HL-60/S4 (cell line): Measurements from ENCODE around the gene HOXA4.

Source experiments
- in situ Hi-C: fragments of 300-500 bp; cut with MboI; formaldehyde crosslinking; loops from 2 replicates; pipeline ENCODE4 v1.14.3; 2022; ENCODE audit warnings: low sequenced_read_pairs

The HOXA4 gene

DNA sequence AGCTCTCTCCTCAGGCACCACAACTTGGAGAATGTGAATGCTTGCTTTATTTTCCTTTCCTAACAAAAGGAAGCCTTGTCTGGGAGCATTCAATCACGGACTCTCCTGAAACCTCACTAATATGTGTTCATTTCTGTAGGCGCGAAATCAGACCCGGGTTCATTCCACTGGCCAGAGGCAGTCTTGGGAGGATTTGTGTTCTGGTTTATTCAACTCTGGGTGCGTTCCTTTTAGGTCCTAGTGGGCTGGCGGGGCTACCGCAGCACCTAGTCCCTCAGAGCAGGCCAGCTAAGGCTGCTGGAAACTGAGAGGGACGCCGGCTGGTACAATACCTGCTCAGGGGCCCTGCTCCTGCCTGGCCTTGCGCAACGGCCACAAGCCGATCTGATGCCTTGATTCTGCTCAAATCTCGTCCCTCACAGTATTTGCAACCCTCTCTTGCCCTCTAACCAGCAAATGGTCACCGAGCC is 7.5 kb downstream of the HOXA4 start:
- in situ Hi-C loops: no loop called here

DNA sequence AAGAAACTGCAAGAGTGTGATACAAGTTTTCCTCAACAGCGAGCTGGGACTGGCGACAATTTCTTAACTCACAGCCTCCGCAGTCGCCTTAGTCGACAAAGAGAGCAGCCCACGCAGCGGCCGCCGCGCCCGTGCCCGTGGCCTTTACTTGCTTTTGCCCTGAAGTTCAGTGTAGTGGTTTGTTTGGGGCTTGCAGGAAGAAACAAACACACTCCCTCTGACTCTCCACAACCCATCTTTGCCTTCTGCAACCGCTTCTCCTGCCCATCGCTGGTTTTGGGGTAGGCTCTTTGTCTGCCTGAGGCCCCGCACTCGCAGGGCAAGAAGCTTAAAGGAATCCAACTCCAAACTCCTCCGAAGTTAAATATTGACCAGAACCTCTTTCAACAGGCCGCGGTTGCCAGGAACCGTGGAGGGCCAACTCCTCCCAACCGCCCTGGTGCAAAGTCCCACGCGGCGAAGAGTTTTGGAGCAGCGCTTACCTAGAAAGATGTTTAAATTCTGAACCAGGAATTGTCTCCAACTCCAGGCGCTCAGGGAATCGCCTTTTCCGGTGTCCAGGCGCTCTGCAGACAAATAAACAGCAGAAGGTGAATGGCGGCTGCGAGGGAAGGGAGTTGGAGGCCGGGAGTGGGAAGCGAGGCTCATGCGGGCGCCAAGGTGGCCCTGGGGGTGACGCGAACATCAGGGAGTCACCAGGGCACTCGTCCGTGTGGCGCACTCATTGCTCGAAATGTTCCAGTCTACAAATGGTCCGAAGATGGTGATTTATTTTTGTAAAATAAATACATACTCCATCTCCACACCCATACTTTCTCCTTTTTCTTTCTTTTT is 8.3 kb downstream of the HOXA4 start:
- in situ Hi-C loops: no loop called here

DNA sequence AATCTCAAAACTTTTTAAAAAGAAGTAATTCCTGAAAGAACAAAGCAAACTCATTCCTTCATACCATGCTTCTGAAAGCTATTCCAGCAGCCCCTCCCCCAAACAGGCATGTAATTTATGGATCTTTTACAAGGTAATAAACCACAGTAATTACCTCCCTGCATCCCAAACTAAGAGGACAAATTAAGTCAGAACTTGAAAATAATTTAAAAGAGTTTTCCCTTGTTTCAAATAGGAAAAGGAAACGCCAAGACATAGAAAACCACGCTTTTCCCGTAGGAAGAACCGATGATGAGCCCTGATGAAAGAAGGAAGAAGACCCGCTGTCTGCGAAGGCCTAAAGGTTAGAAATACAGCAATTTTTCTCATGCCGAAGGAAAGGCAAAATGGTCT is 8.9 kb downstream of the HOXA4 start:
- in situ Hi-C loops: no loop called here

DNA sequence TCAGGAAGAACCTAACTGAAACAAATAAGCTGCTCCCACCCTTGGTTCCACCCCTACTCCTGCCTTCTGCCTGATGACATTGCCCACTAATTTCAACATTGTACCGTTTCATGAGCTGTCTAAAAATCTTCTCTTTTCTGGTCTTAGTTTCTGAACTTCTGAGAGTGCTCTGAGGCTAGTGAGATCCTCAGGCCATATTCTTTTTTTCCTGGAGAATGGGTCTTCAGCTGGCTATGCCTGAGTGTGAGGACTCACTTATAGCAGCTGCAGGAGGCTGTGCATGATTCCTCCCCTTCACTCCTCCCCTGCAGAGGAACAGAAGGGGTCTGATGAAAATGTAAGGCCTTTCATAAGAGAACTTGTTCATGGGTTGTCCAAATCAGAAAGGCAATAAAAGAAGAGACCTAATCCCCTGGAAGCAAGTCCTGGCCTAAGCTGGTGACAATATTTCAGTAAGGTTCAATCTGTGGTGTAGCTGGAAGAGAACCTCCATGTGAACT is 11.1 kb downstream of the HOXA4 start:
- in situ Hi-C loops: no loop called here

DNA sequence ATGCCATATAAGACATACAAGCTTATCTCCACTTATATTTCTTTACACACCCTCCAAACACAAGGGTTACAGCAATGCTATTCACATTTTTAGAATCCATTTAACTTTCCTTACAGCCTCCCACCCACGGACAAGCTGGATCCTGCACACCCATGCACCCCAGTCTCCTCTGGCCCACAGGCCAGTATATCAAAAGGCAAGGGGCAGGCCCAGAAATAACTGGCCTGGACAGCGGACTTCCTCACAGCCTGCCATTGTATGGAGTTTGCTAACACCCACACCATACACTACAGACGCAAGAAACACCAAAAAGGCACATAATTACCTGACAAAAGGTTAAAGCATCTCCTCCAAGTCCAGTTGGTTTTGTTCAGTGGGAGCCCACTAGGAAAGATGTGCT is 12.0 kb downstream of the HOXA4 start:
- in situ Hi-C loops: no loop called here

DNA sequence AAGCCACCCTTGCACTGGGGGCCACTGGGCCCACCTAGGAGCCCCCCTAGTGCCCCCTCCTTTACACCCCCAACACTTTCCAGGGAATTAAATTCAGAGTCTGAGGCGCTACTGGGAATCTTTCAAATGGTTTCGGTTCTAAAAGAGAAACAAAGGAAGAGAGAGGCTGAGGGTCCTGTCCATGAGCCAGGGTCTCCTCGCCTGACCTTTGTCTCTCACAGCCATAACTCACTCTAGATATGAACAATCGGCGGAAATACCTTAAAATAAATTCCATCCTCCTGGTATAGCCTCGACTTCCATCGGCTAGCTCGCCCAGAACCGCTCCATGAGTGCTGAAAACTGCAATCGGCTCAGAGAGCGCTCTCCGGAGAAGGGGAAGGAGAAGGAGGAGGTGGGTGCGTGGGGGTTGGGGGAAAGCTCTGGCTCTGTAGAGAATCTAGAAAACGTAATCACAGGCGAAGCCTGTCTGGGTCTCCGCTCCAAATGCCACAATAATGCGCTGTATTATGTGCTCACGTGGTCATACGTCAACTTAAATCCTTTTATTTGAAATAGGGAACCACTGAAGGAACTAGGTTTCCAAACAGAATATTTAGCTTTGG is 12.6 kb downstream of the HOXA4 start:
- in situ Hi-C loops: no loop called here

DNA sequence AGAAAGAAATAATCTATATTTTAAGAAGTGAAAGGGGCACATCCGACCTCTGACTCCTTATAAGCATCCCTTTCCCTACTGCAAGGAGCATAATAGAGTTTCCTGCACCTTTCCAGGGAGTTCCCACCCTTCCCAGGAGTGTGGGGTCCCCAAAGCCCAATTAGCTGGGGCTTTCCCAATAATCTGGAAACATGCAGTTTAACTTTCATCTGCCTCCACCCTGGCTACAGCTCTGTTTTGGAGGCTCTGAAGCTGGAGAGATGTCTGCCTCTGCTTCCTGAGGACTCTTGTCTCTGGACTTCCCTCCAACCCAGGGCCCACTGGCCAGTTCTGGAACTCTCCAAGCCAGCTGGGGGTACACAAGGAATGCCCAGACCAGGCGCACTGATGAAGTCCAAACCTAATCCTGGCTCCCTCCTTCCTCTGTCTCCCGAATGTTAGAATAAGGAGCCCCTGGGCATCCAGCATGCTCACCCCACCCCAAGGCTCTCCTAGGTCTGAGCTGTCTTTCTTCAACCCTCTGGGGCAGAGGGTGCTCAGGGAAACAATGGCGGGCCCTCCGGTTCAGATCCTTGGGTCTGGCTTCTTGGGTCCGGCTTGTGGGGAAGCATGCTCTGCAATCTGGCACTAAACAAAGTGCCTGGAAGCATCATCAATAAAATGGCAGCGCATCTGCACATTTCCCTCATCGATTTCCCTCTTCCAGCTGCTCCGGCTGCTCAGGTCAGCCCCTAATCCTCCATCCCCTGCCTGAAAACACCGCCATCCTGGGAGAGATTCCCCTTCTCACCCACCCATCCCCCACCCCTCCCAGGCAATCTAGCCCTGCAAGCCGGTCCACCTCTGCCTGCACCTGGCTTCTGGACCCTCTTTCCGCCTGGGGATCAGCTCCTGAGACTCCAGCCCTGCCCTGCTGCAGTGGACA is 13.3 kb downstream of the HOXA4 start:
- in situ Hi-C loops: no loop called here

DNA sequence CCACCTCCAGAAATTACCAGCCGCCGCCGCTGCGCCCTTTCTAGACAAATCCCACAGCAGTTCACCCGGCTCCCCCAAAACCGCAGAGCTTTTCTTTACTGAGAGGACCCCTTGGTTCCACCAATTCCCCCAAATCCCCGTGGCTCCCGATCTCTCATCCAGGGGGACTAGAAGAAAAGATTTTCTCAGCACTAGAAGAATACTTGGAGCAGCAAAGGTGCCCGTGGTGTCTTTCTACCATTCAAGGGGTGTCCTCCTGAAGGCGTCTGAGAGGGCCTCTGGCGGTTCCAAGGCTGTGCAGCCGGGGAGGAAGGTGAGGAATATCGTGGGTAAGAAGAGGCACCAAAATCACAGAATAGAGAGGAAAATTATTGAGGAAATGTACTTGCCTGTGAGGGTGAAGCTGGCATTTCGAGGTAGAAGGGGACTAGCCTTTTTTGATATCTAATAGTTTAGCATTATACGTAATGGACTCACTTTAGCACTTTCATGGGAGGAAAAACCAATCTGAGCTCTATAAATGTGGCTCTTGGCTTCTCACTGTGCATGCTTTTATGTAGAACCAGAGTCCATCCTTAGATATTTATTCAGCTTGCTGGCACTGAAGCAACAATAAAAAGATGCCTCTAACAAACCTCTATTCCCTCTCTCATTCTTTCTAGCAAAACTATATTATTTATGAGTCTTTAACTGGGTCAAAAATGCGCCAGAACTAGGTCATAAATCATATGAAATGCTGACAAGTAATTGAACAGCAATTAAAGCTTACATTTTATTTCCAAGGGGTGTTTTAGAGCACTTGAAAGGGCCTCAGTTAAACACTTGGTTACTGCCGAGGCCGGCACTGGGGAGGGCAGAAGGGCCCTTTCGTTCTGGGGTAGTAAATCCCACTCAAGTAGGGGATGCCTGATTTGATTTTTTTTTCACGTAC is 14.3 kb downstream of the HOXA4 start:
- in situ Hi-C loops: no loop called here

DNA sequence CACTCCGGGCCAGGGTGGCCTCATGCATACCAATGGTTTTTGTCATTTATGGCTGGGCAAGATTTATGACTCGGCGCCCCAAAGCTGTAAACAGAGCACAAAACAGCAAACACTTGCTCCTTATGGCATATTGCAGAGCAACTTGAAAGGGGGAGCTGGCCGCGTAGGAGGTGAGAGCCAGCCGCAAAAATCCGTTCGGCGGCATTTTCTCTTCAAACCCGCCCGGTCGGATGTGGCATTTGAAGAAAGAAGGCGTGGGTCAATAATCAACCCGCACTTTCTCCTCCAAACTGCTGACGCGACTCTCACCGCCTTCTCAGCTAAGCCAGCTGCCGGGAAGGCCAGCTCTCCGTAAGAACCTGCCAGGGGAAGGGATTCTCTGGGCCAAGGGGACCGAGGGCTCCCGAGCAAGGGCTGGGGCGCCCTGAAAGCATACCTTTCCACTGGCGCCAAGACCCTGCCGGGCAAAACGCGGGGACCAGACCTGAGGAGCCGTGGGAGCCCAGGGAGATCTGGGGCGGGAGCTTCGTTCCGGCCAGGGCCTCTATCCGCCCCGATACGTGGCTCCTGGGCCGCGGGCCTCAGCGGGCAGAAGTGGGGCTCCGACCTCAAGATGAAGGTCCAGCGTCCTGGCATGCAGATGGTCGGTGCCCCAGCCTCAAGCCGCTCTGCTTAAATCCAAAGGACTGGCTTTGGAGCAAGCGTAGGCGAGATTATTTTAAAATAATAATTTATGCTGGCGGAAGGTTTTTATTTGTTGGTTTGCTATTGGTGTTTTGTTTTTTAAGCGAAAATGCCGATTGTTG is 15.1 kb downstream of the HOXA4 start:
- in situ Hi-C loops: no loop called here

DNA sequence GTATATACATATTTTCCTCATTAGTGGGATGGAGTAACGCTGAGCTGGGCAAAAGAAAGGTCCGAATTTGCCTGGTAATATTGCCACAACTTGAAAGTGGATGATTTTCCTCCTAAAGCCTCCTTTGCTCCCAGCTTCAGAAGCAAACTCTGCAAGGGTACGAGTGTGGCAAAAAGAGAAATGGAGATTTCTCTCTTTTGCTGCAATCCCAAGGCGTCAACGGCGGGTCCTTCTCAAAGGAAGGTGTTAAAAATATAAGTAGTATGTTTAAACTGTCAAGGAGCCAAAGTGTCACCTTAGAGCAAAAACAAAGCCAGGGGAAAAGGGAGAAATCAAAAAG is 15.7 kb downstream of the HOXA4 start:
- in situ Hi-C loops: no loop called here

DNA sequence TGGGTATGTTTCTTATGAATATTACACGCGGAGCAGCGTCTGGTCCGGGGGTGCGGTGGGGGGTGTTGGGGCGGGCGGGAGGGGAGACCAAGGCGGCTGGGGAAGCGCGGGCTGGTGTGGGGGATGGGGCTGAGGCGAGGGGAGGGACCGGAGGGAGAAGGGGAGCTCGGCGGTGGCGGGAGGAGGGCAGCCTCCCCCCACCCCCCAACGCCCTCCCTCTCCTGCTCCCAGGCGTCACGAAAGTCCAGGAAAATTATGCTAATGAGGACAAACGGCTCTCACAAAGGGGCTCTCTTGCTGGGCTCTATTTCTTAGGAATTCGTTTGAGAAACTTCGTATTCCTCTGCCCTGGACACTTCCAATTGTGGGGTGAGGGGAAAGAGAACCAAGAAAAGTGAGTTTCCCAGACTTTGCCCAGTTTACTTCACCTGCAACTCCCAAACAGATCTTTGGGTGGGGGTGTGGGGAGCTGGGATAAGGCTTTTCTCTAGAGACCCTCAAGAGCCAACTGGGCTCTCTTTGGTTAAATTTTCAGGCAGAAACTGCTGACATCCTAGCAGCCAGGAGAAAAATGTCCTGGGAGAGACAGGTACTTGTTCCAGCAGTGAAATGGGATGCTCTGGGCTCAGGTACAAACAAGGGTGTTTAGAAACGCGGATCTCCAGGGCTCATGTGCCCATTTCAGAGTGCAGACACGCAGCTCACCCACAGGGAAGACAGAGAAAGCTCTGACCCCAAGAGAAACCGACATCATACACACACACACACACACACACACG is 16.4 kb downstream of the HOXA4 start:
- in situ Hi-C loops: no loop called here

DNA sequence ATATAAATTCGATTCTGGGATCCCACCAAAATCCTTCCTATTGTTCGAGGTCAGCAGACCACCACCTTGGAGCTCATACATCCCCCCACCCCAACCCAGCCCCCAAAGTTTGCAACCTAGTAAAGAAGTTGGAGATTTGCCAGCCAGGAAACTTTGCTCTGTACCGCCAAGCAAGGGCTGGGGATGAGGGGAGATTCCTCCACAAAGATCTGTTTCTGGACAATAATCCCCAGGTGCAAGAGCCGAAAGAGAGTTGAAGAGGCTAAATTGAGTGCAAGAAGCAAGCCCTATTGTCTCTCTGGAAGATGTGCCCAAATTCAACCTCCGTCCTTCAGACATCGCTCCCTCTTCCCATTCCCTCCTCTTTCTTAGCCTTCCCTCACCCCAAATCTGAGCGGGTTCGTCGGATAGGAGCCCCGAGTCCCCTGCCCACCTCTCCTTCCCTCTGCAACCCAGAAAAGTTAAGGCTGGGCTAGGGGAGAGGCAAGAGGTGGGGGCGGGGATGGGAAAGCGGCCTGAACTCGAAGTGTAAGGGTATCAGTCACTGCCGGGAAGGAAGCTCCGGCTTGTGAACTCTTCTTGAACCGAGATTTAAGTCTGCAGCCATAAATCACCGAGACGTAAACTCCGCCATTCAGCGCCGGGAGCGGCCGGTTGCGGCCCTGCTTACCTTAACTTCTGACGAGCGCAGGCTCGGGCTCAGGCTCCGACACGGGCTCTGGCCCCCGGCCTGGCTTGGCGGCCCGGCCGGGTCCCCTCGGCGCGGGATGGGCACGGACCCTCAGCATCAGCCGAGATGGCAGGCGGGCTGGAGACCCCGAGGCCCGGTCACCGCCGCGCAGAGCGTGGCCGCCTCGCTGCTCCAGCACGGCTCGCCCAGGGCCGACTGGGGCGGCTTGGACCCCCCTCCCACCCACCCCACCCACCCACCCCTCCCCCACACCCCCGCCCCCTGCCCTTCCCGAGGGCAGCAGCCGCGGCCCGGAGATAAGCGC is 17.3 kb downstream of the HOXA4 start:
- in situ Hi-C loops: no loop called here

DNA sequence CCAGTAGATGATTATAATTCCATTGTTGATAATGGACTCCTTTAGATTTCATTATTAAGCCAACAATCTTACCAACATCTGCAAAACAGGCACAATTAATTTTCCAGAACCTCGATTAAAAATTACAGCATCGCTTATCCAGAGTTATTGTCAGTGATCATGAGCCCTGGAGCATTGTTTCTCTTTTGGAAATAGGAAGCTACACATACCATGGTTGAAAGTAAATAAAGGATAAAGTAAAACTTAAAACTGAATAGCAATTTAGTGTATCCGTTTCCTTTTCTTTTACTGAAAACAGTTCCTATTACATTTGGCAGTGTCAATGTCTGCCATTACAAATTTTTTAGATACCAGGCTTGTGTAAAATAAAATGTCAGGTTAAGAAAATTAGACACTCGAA is 18.2 kb downstream of the HOXA4 start:
- in situ Hi-C loops: no loop called here

DNA sequence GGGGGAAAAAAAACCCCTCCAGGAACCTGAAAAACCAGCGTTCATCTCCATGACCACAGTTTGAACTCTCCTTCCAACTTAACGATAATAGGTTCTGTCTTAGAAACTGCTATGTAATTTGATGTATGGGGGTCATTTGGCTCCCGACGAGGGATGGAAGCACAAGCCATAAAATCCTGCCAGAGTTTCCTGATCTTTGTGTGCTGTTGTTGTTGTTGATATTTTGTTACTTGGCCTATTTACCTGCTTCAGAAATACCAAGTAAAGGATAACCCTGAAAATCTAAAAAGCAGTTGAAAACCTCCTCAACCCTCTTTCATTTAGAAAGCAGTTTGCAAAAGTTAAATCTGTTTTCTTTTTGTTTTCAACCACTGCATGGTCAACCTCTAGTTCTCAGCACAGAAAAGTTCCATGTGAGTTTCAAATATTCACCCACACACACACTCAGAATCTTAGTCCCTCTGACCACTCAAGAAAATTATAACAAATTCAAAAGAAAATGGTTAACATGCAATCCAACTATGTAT is 18.7 kb downstream of the HOXA4 start:
- in situ Hi-C loops: no loop called here

DNA sequence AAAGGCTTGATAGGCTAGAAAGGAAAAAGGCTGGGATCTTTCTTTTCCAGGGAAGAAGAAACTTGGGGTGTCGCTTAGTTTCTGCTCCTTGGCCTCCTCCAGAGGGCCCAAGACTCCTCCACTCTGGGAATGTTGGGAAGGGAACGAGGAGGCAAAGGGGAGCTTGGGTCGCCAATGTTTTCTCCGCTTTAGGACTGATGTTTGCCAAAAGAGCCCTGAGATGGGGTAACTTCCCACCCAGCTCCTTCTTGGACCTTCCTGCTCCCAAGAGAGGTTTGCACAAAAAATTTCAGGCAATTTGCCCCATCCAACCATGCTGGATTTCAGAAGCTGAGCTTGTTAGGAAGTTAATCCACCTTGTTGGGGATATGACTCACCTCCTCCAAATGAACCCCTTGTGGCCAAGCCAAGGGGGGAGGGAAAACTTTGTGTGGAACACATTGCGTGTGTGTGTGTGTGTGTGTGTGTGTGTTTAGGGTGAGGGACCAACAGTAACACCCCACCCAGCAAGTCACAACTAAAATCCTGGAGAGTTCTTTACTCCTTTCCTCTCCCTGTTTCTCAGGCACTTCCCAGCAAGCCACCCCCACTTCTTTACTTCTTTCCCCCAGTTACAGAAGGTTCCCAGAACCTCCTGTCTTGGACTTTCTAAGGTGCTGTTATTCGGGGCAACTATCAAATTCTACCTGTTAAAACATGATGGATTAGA is 19.4 kb downstream of the HOXA4 start:
- in situ Hi-C loops: no loop called here

DNA sequence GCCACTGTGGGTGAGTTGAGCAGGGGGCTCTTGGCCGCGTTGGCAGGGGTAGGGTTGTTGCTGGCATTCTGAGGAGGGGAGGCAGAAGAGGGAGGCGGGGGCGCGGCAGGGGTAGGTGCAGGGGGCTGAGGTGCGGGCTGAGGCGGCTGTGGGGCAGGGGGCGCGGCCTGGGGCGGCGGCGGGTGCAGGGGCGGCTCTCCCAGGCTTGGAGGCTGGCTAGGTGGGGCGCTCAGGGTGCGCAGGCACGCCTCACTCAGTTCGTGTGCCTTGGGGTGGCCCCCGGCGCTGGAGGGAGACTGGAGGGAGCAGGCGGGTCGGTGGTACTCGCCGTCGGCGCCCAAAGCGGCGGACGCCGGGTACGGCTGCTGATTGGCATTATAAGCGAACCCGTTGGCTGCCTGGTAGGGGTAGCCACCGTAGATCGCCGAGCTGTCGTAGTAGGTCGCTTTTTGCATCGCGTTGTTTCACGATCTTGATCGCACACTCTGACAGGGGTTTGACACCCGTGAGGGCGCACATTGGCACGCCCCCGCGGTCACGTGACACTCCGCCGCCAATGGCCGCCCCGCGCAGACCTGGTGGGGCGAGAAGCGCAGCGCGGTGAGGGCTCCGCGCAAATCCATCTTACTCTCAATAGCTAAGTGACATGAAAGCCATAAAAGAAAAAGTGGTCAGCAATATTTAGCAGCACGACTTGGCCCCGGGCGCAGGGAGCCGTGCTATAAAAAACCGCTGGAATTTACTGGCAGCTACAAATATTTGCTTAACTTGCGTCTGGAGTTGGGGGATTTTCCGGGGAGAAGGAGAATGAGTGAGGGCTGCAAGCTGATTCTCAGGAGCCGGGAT is 20.1 kb downstream of the HOXA4 start:
- in situ Hi-C loops: no loop called here
